ENCODE data around the gene ESD.

ESD gene

GRCh38 chr13:46830405-46831005, 33.5 kb upstream of the ESD start:
- TF ChIP-seq, protein P1, sequence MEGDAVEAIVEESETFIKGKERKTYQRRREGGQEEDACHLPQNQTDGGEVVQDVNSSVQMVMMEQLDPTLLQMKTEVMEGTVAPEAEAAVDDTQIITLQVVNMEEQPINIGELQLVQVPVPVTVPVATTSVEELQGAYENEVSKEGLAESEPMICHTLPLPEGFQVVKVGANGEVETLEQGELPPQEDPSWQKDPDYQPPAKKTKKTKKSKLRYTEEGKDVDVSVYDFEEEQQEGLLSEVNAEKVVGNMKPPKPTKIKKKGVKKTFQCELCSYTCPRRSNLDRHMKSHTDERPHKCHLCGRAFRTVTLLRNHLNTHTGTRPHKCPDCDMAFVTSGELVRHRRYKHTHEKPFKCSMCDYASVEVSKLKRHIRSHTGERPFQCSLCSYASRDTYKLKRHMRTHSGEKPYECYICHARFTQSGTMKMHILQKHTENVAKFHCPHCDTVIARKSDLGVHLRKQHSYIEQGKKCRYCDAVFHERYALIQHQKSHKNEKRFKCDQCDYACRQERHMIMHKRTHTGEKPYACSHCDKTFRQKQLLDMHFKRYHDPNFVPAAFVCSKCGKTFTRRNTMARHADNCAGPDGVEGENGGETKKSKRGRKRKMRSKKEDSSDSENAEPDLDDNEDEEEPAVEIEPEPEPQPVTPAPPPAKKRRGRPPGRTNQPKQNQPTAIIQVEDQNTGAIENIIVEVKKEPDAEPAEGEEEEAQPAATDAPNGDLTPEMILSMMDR (IDR thresholded peaks at IDR 0.05), result no peak

DNA sequence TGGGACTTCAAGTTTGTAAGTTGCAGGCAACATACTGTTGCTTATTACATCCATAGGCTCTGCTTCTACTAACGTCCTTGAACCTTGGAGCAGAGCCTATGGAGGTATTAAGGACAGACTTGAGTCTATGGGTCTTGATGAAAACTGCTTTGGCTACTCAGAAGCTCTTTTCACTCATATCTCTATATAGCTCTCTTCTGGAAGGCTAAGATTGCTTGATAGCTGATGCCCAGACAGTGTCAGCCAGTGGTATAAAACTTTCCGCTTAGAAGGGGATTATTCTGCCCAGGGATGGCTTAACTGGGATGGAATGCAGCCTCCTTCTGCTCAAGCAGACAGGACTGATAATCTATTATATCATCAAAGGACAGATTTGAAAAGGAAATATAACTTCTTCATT, 25.6 kb upstream of the ESD start:
- TF ChIP-seq, protein P1 (IDR thresholded peaks at IDR 0.05), result no peak

GRCh38 chr13:46817838-46818476, 21.0 kb upstream of the ESD start:
- TF ChIP-seq, protein P1 (IDR thresholded peaks at IDR 0.05), result no peak

DNA sequence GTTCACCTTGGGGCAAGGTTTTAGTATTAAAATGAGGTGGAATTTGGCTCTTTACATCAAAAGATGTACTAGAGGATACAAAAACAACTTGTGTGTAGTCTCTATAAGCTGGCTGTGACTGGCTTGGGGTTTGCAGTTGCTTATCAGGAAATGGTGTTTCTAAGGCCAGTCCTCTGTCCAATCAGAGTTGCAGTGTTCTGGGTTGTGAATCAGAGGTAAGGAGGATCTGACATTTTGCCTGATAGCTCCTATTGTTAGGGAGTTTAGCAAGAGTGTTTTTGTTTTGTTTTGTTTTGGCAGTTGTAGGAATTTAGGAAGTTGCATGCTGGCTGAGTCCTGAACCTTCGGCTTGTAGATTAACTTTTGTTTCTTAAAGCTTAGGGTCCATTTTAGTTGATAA, 20.1 kb upstream of the ESD start:
- TF ChIP-seq, protein P1 (IDR thresholded peaks at IDR 0.05), result no peak

DNA sequence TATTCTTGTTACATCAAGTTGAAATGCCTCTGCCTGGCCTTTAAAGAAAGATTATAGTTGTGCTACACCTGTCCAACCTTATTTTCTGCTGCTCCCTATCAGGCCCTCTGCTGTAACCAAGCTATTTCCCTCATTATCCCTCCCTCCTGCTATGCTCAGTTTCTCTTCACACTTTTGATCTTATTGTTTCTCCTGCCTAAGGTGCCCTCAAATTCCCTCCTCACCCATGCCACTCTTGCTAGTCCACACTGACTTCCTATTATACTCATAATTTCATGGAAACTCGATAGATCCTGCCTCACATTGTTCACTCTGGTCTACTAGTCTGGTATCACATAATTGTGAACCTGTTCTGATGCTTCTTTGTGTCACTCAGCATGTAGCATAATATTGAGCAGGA, 19.4 kb upstream of the ESD start:
- TF ChIP-seq, protein P1 (IDR thresholded peaks at IDR 0.05), result no peak

DNA sequence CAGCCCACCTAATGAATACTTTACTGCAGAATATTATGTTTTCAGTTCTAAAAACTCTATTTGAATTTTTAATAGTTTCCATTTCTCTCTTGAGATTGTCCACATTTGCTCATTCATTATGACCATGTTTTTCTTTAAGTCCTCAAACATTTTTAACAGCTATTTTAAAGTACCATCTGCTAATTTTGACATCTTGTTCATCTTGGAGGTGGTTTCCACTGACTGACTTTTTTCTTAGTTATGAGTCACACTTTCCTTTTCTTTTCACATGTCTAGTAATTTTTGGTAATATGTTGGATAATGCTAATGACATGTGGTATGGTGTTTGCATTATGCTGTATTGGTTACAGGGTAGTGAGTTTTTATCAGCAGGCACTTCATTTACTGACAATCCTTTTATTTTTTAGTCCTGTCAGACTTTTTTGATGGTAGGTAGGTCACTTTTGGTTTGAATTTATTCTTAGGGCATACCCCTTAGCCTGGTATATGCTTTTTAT, 15.4 kb upstream of the ESD start:
- TF ChIP-seq, protein P1 (IDR thresholded peaks at IDR 0.05), result no peak

GRCh38 chr13:46810440-46810839, 13.5 kb upstream of the ESD start:
- TF ChIP-seq, protein P1 (IDR thresholded peaks at IDR 0.05), result no peak
